DMS153 treated with DMSO at 0.1 percent for 48 hours (cell line): ENCODE measurements around the gene SLC19A2.

ENCODE experiments used
- DNase-seq: peaks from one replicate; lab custom pipeline; 2025; ENCODE audit not compliant: unreplicated experiment; lab: John Stamatoyannopoulos, UW

SLC19A2 gene

GRCh38 chr1:169478094-169478672 is 7.6 kb downstream of the SLC19A2 start:
- DNase-seq: no peak

GRCh38 chr1:169475806-169476387 is 9.8 kb downstream of the SLC19A2 start:
- DNase-seq: no peak

DNA sequence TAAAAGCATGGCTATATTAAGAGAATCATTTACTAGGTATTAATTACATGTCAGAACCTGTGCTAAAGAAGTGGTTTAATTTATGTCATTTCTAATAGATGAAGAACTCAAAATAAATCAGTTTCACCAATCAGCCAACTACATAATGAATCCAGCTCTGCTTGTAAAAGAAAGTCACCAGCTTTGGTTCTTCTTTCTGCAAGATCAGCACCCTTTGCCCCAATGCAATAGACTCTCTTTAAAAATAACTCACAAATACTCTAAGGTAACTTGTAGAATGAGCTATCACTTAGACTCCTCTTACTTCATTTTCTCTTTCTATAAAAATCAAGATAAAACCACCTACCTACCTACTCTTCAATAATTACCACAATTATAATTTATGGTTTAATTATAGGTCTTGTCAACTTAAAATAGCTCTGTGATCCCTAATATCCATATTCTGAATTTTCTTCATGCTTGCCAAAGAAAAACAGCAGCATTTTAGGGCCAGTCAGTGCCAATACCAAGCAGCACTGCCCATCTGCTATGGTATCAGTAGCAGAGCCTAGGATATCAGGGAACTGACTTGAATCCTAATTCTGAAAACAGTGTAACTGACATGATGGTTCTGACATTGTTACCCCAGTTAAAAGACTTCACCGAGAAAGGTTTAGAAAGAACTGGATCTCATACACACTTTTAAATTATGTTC is 11.3 kb downstream of the SLC19A2 start:
- no peak for DNase-seq

- DNase-seq: no peak
Observed at GRCh38 chr1:169473347-169473746, 12.4 kb downstream of the SLC19A2 start.

DNA sequence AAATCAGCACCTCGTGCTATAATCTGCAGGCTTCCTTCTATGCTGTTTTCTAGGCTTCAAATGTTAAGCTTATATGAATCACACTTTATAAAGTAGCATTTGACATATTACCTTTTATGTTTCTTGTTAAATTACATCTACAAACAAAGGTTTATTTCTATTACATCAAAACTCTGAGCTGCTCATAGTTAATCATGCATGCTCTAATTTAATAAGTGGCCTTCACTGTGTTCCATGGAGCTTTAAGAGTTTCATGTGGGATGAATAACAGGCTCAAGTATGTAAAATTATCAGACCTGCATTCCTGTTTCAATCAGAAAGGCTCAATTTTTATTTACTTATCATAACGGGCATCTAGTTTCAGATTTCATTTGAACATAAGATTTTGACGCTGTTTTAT is 13.0 kb downstream of the SLC19A2 start:
- DNase-seq: no peak

GRCh38 chr1:169468982-169469381 is 16.8 kb downstream of the SLC19A2 start:
- no peak for DNase-seq

DNA sequence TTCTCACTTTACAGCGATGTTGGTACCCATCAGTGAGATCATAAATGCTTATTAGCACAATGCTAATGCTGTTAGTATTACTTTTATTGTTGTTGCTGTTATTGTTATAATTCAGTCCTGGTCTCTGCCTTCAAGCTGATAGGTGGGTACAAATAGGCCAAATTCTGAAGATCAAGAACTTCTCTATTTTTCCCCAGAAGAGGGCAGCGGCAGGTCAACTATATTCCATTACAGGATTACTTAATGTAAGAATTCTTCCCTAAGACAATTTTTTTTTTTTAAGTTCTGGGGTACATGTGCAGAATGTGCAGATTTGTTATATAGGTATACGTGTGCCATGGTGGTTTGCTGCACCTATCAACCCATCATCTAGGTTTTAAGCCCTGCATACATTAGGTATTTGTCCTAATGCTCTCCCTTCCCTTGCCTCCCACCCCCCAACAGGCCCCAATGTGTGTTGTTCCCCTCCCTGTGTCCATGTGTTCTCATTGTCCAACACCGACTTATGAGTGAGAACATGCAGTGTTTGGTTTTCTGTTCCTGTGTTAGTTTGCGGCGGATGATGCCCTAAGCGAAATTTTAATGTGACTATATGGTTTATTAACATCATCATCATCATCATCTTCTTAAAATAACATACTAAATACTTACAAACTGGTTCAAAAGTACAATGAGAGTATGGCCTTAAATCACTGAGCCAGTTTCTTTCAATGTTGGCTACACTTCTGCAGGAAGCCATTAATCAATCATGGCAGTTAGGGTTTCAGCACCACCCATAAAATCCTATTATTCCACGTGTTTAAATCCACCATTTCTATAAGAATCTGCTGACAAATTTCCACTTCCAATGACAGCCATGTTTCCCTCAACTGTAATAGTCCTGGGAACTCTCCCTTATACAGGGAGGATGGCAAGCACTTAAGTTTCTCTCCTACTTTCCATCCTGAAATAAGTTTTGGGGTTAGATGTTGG is 19.2 kb downstream of the SLC19A2 start:
- peak; percentile 30 for DNase-seq

DNA sequence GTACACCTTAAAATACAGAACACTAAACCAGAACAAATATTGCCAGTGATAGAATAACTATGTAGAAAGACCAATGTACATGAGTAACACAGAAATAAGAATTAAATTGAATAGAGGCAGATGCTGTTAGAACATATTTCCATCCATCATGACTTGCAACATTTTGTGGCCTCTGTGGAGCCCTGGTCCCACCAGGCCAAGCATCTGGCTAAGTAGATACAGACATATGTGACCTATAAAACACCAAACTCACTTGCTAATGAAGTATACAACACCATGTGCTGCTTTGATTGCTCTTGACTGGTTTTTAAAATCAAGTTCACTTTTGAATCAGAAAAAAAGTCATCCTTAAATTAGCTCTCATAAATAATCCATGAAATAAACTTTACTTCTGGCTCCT is 20.5 kb downstream of the SLC19A2 start:
- DNase-seq: no peak

- no peak for DNase-seq
Observed at GRCh38 chr1:169462385-169462784, 23.4 kb downstream of the SLC19A2 start.

- no peak for DNase-seq
Observed at GRCh38 chr1:169461390-169462000, 24.2 kb downstream of the SLC19A2 start.

GRCh38 chr1:169460191-169460833 is 25.4 kb downstream of the SLC19A2 start:
- no peak for DNase-seq

GRCh38 chr1:169457443-169457842 is 28.3 kb downstream of the SLC19A2 start:
- no peak for DNase-seq

DNA sequence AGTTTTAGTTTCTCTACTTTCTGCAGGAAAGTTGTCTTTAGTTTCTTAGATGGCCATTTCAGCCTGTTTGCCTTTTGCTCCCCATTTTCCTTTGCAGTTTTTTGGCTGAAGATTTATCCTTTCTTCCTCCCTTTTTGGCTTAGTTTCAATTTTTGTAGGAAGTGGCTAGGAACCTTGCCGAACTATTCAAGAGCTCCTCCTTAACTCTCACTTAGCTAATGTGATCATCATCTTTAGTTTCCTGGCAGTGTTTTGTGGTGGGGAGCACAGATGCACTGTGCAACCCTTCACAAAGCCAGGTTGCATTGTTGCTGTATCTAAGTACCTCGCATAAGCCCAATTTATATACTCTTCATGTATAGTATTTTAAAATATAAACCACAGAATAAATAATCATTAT is 29.7 kb downstream of the SLC19A2 start:
- no peak for DNase-seq

- no peak for DNase-seq
Observed at GRCh38 chr1:169452921-169453320, 32.8 kb downstream of the SLC19A2 start.

GRCh38 chr1:169451218-169451824 is 34.4 kb downstream of the SLC19A2 start:
- DNase-seq: no peak

DNA sequence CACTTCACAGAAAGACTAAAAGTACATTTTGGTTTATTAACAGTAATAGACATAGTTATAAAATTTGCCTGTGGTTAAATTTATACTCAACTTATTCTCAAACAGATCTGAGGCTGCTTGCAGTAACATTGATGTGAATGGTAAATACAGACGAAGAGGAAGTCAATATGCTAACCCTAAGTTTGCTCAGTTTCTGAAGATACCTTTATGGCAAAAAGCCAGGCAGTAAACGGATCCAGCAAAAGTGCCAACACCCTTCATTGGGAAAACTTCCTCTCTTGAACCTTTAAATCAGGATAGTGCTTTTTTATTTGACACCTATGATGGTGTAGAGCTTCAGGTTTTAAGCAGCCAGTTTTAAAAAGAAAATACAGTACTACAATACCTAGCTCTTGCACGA is 41.8 kb downstream of the SLC19A2 start:
- DNase-seq: no peak

GRCh38 chr1:169427081-169427641 is 58.6 kb downstream of the SLC19A2 start, which contains the start of gene CCDC181:
CCDC181 (minus strand) TSS chr1:169427474; CDS start chr1:169424927, 2,547 bp downstream.
- peak; percentile 92 for DNase-seq

- peak; percentile 29 for DNase-seq
Observed at GRCh38 chr1:169426174-169426705, 59.5 kb downstream of the SLC19A2 start.

DNA sequence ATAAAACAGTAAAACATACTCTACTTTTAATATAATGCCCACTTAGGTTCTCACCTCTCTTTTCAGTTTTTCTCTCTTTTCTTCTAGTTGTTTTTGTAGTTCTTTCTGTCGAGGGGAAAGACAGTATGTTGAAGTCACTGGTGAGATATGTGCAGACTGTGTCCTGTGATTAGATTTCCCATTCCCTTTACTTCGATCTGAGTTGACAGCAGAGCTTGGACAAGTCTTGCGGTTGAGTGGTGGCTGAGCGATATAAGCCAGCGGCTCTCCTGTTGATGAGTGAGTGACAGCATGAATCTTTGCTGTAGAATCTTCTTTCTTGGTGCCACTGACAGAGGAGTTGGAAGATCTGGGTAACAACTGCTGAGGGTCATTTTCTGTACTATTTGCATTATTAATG is 64.4 kb downstream of the SLC19A2 start:
- no peak for DNase-seq
